ENCODE data around the gene TESK2. TPM values are rescaled to one million over a fixed set of nuclear protein-coding genes. Genes with fewer than 3 reads are reported as not detected.

TESK2 gene
- polyA plus RNA-seq, 1 of the 3 experiments (the other 2 are of a cell fraction) = 1.3 TPM

DNA sequence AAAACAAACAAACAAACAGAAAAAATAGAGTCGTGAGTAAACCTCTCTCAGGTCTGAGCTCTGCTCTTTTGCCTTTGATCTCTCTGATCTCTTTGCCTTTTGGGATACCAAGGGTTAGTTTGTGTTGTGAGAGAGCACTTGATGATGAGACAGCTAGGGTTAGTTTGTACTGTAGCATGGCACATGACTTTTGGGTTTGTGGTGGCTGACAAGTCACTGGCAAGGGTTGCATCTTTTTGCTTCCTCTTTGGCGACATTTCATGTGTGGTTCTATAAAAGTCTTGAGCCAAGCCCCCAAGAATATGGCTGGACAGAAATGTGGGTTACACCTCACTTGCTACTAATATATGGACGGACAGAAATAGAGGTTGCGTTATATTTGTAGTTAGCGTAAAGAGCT lies 60.5 kb downstream of the TESK2 start:
- H3K9me3 ChIP-seq = no peaks in the 10 kb centered on the region
- no peaks in the 10 kb centered on the region for H3K36me3 ChIP-seq (replicated peaks in 1 of 2; ENCODE audit: control insufficient read depth in 1 of 2, insufficient read depth in 2 of 2, low read length in 1 of 2)
- no peak overlapping the region for H3K9ac ChIP-seq
- H3K9me2 ChIP-seq = no peaks in the 10 kb centered on the region
- H4K20me1 ChIP-seq (ENCODE audit: insufficient read depth) = no peaks in the 10 kb centered on the region
- H3K4me2 ChIP-seq = no peak overlapping the region
- no peak for DNase-seq
- TF ChIP-seq, protein P1, sequence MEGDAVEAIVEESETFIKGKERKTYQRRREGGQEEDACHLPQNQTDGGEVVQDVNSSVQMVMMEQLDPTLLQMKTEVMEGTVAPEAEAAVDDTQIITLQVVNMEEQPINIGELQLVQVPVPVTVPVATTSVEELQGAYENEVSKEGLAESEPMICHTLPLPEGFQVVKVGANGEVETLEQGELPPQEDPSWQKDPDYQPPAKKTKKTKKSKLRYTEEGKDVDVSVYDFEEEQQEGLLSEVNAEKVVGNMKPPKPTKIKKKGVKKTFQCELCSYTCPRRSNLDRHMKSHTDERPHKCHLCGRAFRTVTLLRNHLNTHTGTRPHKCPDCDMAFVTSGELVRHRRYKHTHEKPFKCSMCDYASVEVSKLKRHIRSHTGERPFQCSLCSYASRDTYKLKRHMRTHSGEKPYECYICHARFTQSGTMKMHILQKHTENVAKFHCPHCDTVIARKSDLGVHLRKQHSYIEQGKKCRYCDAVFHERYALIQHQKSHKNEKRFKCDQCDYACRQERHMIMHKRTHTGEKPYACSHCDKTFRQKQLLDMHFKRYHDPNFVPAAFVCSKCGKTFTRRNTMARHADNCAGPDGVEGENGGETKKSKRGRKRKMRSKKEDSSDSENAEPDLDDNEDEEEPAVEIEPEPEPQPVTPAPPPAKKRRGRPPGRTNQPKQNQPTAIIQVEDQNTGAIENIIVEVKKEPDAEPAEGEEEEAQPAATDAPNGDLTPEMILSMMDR (IDR thresholded peaks at IDR 0.05) = no peak
- TF ChIP-seq MAX (IDR thresholded peaks at IDR 0.05; ENCODE audit: low read depth) (no peak), EP300 (IDR thresholded peaks at IDR 0.05; ENCODE audit: borderline replicate concordance in 1 of 2, low read depth in 1 of 2, low read length in 1 of 2) (no peak), MXI1 (IDR thresholded peaks at IDR 0.05; ENCODE audit: low read depth, low read length) (no peak), RAD21 (IDR thresholded peaks at IDR 0.05; ENCODE audit: low read length) (no peak), SMC3 (IDR thresholded peaks at IDR 0.05; ENCODE audit: low read depth, low read length) (no peak), YY1 (IDR thresholded peaks at IDR 0.05; ENCODE audit: low read depth) (no peak), RXRA (IDR thresholded peaks at IDR 0.05; ENCODE audit: borderline replicate concordance, low read depth) (no peak), CHD2 (IDR thresholded peaks at IDR 0.05; ENCODE audit: low read length, partially characterized antibody) (no peak), SIN3A (IDR thresholded peaks at IDR 0.05; ENCODE audit: borderline replicate concordance, low read depth, low read length) (no peak), TAF1 (IDR thresholded peaks at IDR 0.05; ENCODE audit: borderline replicate concordance, low read depth, low read length) (no peak), FOXM1 (IDR thresholded peaks at IDR 0.05; ENCODE audit: low read depth) (no peak), NRF1 (IDR thresholded peaks at IDR 0.05; ENCODE audit: low read depth, low read length) (no peak), IRF3 (IDR thresholded peaks at IDR 0.05; ENCODE audit: low read depth, low read length) (no peak)
- TF ChIP-seq, protein P2, sequence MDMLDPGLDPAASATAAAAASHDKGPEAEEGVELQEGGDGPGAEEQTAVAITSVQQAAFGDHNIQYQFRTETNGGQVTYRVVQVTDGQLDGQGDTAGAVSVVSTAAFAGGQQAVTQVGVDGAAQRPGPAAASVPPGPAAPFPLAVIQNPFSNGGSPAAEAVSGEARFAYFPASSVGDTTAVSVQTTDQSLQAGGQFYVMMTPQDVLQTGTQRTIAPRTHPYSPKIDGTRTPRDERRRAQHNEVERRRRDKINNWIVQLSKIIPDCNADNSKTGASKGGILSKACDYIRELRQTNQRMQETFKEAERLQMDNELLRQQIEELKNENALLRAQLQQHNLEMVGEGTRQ (IDR thresholded peaks at IDR 0.05; ENCODE audit: borderline replicate concordance, low read depth, low read length) = no peak
- TF ChIP-seq, protein P3, sequence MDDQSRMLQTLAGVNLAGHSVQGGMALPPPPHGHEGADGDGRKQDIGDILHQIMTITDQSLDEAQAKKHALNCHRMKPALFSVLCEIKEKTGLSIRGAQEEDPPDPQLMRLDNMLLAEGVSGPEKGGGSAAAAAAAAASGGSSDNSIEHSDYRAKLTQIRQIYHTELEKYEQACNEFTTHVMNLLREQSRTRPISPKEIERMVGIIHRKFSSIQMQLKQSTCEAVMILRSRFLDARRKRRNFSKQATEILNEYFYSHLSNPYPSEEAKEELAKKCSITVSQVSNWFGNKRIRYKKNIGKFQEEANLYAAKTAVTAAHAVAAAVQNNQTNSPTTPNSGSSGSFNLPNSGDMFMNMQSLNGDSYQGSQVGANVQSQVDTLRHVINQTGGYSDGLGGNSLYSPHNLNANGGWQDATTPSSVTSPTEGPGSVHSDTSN (IDR thresholded peaks at IDR 0.05) = no peak
- TF ChIP-seq, protein P4, sequence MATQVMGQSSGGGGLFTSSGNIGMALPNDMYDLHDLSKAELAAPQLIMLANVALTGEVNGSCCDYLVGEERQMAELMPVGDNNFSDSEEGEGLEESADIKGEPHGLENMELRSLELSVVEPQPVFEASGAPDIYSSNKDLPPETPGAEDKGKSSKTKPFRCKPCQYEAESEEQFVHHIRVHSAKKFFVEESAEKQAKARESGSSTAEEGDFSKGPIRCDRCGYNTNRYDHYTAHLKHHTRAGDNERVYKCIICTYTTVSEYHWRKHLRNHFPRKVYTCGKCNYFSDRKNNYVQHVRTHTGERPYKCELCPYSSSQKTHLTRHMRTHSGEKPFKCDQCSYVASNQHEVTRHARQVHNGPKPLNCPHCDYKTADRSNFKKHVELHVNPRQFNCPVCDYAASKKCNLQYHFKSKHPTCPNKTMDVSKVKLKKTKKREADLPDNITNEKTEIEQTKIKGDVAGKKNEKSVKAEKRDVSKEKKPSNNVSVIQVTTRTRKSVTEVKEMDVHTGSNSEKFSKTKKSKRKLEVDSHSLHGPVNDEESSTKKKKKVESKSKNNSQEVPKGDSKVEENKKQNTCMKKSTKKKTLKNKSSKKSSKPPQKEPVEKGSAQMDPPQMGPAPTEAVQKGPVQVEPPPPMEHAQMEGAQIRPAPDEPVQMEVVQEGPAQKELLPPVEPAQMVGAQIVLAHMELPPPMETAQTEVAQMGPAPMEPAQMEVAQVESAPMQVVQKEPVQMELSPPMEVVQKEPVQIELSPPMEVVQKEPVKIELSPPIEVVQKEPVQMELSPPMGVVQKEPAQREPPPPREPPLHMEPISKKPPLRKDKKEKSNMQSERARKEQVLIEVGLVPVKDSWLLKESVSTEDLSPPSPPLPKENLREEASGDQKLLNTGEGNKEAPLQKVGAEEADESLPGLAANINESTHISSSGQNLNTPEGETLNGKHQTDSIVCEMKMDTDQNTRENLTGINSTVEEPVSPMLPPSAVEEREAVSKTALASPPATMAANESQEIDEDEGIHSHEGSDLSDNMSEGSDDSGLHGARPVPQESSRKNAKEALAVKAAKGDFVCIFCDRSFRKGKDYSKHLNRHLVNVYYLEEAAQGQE (IDR thresholded peaks at IDR 0.05; ENCODE audit: low read depth, low read length) = no peak
- no peak overlapping the region for H3K4me3 ChIP-seq (ENCODE audit: low read depth in 2 of 2, low read length in 1 of 2)
- ChIA-PET CTCF (interaction anchor here (1.5 kb wide), 1 partner anchor 63 kb away, joined by 5 read pairs; no protein-coding TSS in a partner anchor), POLR2A (interaction anchor here (0.6 kb wide), 1 partner anchor 91 kb away, joined by 3 read pairs; the partner anchor contains the start of gene TOE1)
- H3K27ac ChIP-seq (ENCODE audit: low read depth in 2 of 2, low read length in 1 of 2) = no peak overlapping the region
- no peaks in the 10 kb centered on the region for H3K79me2 ChIP-seq (ENCODE audit: insufficient read depth)
- H2AFZ ChIP-seq (ENCODE audit: low read depth) = no peak overlapping the region
- WGBS (ENCODE audit: low lambda C conversion rate) = 70% methylated on average over 5 of the region's 5 CpGs
- no peaks in the 10 kb centered on the region for H3K27me3 ChIP-seq (ENCODE audit: insufficient read depth)
- H3F3A ChIP-seq (replicated peaks; ENCODE audit: insufficient read depth) = no peaks in the 10 kb centered on the region
- no peaks in the 10 kb centered on the region for H3K4me1 ChIP-seq (ENCODE audit: control insufficient read depth in 1 of 2, insufficient read depth in 2 of 2, low read depth in 1 of 2, low read length in 1 of 2)
